Measurements from ENCODE around the gene LMAN1. TPM values are rescaled to one million over a fixed set of nuclear protein-coding genes. Genes with fewer than 3 reads are reported as not detected.

LMAN1 gene
- total and polyA plus RNA-seq, 2 experiments from 2014 or later = 111 to 134 TPM

DNA sequence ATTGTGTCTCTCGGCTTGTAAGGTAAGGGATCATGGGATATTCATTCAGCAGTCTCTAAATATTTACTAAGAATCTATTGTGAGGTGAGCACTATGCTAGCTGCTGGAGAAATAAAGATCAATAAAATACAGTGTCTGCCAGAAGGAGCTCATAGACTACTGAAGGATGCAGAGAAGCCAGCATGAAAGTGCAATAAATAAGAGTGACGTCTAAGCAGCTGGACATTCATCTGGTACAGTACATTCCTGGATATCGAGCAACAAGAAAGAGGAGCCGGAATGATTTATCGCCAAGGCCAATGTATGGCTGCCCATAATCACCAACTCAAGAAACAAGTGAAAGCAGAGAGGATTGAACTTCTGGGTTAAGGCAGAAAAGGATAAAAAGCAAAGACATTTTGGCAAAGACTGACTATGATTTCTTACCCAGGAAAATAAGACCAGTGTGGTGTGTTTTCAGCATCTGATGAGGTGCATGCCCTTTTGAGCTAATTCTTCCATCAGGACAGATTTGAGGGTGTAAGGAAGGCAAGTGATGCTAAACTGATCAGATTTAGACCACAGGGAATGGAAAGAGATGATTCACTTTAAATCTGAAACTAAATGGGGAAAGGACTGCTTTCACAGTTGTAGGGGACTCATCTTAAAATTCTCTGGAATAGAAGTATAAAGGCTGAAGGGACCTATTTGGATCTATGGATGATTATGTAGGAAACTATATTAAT lies 18.7 kb upstream of the LMAN1 start:
- Histone ChIP-seq H4K20me1 (replicated peaks; ENCODE audit: insufficient read depth) (no peaks in the 10 kb centered on the region), H3K4me1 (ENCODE audit: insufficient read depth) (peaks cover 11% of the 10 kb centered on the region; the same call in 1 of the 2 replicates), H3K79me2 (replicated peaks; ENCODE audit: insufficient read depth) (no peaks in the 10 kb centered on the region), H3K36me3 (ENCODE audit: insufficient read depth) (no peaks in the 10 kb centered on the region), H3K4me2 (no peak overlapping the region), H2AFZ (no peak overlapping the region; the same call in 1 of the 2 replicates), H3K27ac (ENCODE audit: low read depth) (no peak overlapping the region), H3K4me3 (no peak overlapping the region), H3K9me2 (ENCODE audit: insufficient read depth) (no peaks in the 10 kb centered on the region), H3F3A (replicated peaks; ENCODE audit: low read depth) (no peaks in the 10 kb centered on the region), H3K27me3 (ENCODE audit: insufficient read depth) (no peaks in the 10 kb centered on the region)
- Mint-ChIP-seq H3K9me3 (no peaks in the 10 kb centered on the region), H3K4me1 (peaks cover 15% of the 10 kb centered on the region), H3K36me3 (ENCODE audit: low read depth) (no peaks in the 10 kb centered on the region), H3K4me3 (no peak overlapping the region), H3K27ac (no peak overlapping the region), H3K27me3 (ENCODE audit: insufficient read depth, low read depth, poor library complexity) (peaks cover 2% of the 10 kb centered on the region)
- ATAC-seq (no peak), DNase-seq (ENCODE audit: low spot score) (no peak)
- TF ChIP-seq, protein P1, sequence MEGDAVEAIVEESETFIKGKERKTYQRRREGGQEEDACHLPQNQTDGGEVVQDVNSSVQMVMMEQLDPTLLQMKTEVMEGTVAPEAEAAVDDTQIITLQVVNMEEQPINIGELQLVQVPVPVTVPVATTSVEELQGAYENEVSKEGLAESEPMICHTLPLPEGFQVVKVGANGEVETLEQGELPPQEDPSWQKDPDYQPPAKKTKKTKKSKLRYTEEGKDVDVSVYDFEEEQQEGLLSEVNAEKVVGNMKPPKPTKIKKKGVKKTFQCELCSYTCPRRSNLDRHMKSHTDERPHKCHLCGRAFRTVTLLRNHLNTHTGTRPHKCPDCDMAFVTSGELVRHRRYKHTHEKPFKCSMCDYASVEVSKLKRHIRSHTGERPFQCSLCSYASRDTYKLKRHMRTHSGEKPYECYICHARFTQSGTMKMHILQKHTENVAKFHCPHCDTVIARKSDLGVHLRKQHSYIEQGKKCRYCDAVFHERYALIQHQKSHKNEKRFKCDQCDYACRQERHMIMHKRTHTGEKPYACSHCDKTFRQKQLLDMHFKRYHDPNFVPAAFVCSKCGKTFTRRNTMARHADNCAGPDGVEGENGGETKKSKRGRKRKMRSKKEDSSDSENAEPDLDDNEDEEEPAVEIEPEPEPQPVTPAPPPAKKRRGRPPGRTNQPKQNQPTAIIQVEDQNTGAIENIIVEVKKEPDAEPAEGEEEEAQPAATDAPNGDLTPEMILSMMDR (conservative IDR thresholded peaks at IDR 0.05; ENCODE audit: low read depth in 2 of 2) = no peak
- TF ChIP-seq, protein P2, sequence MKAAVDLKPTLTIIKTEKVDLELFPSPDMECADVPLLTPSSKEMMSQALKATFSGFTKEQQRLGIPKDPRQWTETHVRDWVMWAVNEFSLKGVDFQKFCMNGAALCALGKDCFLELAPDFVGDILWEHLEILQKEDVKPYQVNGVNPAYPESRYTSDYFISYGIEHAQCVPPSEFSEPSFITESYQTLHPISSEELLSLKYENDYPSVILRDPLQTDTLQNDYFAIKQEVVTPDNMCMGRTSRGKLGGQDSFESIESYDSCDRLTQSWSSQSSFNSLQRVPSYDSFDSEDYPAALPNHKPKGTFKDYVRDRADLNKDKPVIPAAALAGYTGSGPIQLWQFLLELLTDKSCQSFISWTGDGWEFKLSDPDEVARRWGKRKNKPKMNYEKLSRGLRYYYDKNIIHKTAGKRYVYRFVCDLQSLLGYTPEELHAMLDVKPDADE (IDR thresholded peaks at IDR 0.05) = no peak
- TF ChIP-seq EZH2 (IDR thresholded peaks at IDR 0.05; ENCODE audit: low read depth, unreplicated experiment) = no peak
- TF ChIP-seq, protein P3, sequence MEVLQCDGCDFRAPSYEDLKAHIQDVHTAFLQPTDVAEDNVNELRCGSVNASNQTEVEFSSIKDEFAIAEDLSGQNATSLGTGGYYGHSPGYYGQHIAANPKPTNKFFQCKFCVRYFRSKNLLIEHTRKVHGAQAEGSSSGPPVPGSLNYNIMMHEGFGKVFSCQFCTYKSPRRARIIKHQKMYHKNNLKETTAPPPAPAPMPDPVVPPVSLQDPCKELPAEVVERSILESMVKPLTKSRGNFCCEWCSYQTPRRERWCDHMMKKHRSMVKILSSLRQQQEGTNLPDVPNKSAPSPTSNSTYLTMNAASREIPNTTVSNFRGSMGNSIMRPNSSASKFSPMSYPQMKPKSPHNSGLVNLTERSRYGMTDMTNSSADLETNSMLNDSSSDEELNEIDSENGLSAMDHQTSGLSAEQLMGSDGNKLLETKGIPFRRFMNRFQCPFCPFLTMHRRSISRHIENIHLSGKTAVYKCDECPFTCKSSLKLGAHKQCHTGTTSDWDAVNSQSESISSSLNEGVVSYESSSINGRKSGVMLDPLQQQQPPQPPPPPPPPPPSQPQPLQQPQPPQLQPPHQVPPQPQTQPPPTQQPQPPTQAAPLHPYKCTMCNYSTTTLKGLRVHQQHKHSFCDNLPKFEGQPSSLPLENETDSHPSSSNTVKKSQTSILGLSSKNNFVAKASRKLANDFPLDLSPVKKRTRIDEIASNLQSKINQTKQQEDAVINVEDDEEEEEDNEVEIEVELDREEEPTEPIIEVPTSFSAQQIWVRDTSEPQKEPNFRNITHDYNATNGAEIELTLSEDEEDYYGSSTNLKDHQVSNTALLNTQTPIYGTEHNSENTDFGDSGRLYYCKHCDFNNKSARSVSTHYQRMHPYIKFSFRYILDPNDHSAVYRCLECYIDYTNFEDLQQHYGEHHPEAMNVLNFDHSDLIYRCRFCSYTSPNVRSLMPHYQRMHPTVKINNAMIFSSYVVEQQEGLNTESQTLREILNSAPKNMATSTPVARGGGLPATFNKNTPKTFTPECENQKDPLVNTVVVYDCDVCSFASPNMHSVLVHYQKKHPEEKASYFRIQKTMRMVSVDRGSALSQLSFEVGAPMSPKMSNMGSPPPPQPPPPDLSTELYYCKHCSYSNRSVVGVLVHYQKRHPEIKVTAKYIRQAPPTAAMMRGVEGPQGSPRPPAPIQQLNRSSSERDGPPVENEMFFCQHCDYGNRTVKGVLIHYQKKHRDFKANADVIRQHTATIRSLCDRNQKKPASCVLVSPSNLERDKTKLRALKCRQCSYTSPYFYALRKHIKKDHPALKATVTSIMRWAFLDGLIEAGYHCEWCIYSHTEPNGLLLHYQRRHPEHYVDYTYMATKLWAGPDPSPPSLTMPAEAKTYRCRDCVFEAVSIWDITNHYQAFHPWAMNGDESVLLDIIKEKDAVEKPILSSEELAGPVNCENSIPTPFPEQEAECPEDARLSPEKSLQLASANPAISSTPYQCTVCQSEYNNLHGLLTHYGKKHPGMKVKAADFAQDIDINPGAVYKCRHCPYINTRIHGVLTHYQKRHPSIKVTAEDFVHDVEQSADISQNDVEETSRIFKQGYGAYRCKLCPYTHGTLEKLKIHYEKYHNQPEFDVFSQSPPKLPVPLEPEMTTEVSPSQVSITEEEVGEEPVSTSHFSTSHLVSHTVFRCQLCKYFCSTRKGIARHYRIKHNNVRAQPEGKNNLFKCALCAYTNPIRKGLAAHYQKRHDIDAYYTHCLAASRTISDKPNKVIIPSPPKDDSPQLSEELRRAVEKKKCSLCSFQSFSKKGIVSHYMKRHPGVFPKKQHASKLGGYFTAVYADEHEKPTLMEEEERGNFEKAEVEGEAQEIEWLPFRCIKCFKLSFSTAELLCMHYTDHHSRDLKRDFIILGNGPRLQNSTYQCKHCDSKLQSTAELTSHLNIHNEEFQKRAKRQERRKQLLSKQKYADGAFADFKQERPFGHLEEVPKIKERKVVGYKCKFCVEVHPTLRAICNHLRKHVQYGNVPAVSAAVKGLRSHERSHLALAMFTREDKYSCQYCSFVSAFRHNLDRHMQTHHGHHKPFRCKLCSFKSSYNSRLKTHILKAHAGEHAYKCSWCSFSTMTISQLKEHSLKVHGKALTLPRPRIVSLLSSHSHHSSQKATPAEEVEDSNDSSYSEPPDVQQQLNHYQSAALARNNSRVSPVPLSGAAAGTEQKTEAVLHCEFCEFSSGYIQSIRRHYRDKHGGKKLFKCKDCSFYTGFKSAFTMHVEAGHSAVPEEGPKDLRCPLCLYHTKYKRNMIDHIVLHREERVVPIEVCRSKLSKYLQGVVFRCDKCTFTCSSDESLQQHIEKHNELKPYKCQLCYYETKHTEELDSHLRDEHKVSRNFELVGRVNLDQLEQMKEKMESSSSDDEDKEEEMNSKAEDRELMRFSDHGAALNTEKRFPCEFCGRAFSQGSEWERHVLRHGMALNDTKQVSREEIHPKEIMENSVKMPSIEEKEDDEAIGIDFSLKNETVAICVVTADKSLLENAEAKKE (CRISPR knock-in tag; IDR thresholded peaks at IDR 0.05) = no peak
- TF ChIP-seq STAT1 (IDR thresholded peaks at IDR 0.05; ENCODE audit: unreplicated experiment) = no peak
